GM21576 (cell line): Measurements from ENCODE around the gene CALN1.

Experiments
- ATAC-seq: cut with Tn5 transposase; IDR thresholded peaks from one replicate; pipeline ENCODE4 v1.9.1; 2021; ENCODE audit warnings: mild to moderate bottlenecking, moderate library complexity; ENCODE audit not compliant: unreplicated experiment

Gene CALN1

GRCh38 chr7:72272479-72272878, 139.7 kb downstream of the CALN1 start:
- no peak for ATAC-seq

GRCh38 chr7:72268796-72269195, 143.3 kb downstream of the CALN1 start:
- no peak for ATAC-seq

GRCh38 chr7:72268090-72268489, 144.0 kb downstream of the CALN1 start:
- no peak for ATAC-seq

- no peak for ATAC-seq
Measured at GRCh38 chr7:72267291-72267800, 144.8 kb downstream of the CALN1 start.

- no peak for ATAC-seq
Measured at GRCh38 chr7:72266771-72267170, 145.4 kb downstream of the CALN1 start.

- ATAC-seq: no peak
Measured at GRCh38 chr7:72265071-72265904, 146.8 kb downstream of the CALN1 start.

GRCh38 chr7:72260406-72260805, 151.7 kb downstream of the CALN1 start:
- no peak for ATAC-seq

GRCh38 chr7:72258074-72258473, 154.1 kb downstream of the CALN1 start:
- no peak for ATAC-seq

GRCh38 chr7:72254455-72254854, 157.7 kb downstream of the CALN1 start:
- ATAC-seq: no peak

GRCh38 chr7:72249106-72249505, 163.0 kb downstream of the CALN1 start:
- ATAC-seq: no peak

GRCh38 chr7:72244826-72245398, 167.2 kb downstream of the CALN1 start:
- no peak for ATAC-seq

GRCh38 chr7:72243329-72243728, 168.8 kb downstream of the CALN1 start:
- no peak for ATAC-seq

GRCh38 chr7:72235351-72235750, 176.8 kb downstream of the CALN1 start:
- ATAC-seq: no peak

GRCh38 chr7:72234086-72234485, 178.1 kb downstream of the CALN1 start:
- no peak for ATAC-seq

GRCh38 chr7:72230281-72230680, 181.9 kb downstream of the CALN1 start:
- ATAC-seq: no peak

GRCh38 chr7:72223351-72223750, 188.8 kb downstream of the CALN1 start:
- ATAC-seq: no peak

GRCh38 chr7:72222136-72222535, 190.0 kb downstream of the CALN1 start:
- no peak for ATAC-seq

GRCh38 chr7:72219500-72219899, 192.6 kb downstream of the CALN1 start:
- ATAC-seq: no peak

GRCh38 chr7:72217151-72217550, 195.0 kb downstream of the CALN1 start:
- no peak for ATAC-seq

GRCh38 chr7:72213769-72214168, 198.4 kb downstream of the CALN1 start:
- no peak for ATAC-seq

- no peak for ATAC-seq
Measured at GRCh38 chr7:72213081-72213480, 199.1 kb downstream of the CALN1 start.

- ATAC-seq: no peak
Measured at GRCh38 chr7:72211175-72211574, 201.0 kb downstream of the CALN1 start.
